ENCODE measurements around the gene CYTL1. TPM values are rescaled to one million over a fixed set of nuclear protein-coding genes. Genes with fewer than 3 reads are reported as not detected.

CYTL1 gene
- total and polyA plus RNA-seq, 2 of the 13 experiments (the other 11 are each of a cell fraction or from before 2014, with no cell fraction given) = not detected

GRCh38 chr4:4974727-4975126, 44.5 kb downstream of the CYTL1 start (continued):
- TF ChIP-seq REST (IDR thresholded peaks at IDR 0.05; ENCODE audit: borderline replicate concordance in 1 of 2, low read depth in 1 of 2, low read length in 2 of 2) (no peak), EEA1 (CRISPR knock-in tag; IDR thresholded peaks at IDR 0.05; ENCODE audit: borderline replicate concordance) (no peak), NCOR1 (IDR thresholded peaks at IDR 0.05; ENCODE audit: borderline replicate concordance, low read length) (no peak), E2F2 (CRISPR knock-in tag; IDR thresholded peaks at IDR 0.05; ENCODE audit: borderline replicate concordance) (no peak), ZNF777 (CRISPR knock-in tag; IDR thresholded peaks at IDR 0.05) (no peak), MXD4 (CRISPR knock-in tag; IDR thresholded peaks at IDR 0.05) (no peak), FOXO4 (CRISPR knock-in tag; conservative IDR thresholded peaks at IDR 0.05) (no peak), SMARCC2 (IDR thresholded peaks at IDR 0.05) (no peak), HMGA1 (CRISPR knock-in tag; conservative IDR thresholded peaks at IDR 0.05) (no peak)
- TF ChIP-seq, protein P1, sequence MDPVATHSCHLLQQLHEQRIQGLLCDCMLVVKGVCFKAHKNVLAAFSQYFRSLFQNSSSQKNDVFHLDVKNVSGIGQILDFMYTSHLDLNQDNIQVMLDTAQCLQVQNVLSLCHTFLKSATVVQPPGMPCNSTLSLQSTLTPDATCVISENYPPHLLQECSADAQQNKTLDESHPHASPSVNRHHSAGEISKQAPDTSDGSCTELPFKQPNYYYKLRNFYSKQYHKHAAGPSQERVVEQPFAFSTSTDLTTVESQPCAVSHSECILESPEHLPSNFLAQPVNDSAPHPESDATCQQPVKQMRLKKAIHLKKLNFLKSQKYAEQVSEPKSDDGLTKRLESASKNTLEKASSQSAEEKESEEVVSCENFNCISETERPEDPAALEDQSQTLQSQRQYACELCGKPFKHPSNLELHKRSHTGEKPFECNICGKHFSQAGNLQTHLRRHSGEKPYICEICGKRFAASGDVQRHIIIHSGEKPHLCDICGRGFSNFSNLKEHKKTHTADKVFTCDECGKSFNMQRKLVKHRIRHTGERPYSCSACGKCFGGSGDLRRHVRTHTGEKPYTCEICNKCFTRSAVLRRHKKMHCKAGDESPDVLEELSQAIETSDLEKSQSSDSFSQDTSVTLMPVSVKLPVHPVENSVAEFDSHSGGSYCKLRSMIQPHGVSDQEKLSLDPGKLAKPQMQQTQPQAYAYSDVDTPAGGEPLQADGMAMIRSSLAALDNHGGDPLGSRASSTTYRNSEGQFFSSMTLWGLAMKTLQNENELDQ (CRISPR knock-in tag; IDR thresholded peaks at IDR 0.05; ENCODE audit: borderline replicate concordance) = no peak
